ENCODE measurements around the gene GJC2.

Gene GJC2

GRCh38 chr1:228149406-228150119 is at the start of gene GJC2:
TSS of gene GJC2 (plus strand) at chr1:228149930. CDS start at chr1:228157759, 7,829 bp downstream.
- in situ Hi-C loops (cut with MboI; ENCODE audit: low sequenced_read_pairs, unreplicated experiment), result no loop called here
- DNase-seq (ENCODE audit: low spot score), result peak; percentile 33
- TF ChIP-seq, protein P1, sequence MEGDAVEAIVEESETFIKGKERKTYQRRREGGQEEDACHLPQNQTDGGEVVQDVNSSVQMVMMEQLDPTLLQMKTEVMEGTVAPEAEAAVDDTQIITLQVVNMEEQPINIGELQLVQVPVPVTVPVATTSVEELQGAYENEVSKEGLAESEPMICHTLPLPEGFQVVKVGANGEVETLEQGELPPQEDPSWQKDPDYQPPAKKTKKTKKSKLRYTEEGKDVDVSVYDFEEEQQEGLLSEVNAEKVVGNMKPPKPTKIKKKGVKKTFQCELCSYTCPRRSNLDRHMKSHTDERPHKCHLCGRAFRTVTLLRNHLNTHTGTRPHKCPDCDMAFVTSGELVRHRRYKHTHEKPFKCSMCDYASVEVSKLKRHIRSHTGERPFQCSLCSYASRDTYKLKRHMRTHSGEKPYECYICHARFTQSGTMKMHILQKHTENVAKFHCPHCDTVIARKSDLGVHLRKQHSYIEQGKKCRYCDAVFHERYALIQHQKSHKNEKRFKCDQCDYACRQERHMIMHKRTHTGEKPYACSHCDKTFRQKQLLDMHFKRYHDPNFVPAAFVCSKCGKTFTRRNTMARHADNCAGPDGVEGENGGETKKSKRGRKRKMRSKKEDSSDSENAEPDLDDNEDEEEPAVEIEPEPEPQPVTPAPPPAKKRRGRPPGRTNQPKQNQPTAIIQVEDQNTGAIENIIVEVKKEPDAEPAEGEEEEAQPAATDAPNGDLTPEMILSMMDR (IDR thresholded peaks at IDR 0.05; ENCODE audit: borderline replicate concordance, control extremely low read depth, extremely low read depth, insufficient read depth, missing control alignments), result no peak

GRCh38 chr1:228100822-228101613 is 48.7 kb upstream of the GJC2 start:
- TF ChIP-seq, protein P1 (IDR thresholded peaks at IDR 0.05; ENCODE audit: borderline replicate concordance, control extremely low read depth, extremely low read depth, insufficient read depth, missing control alignments), result no peak
- in situ Hi-C loops (cut with MboI; ENCODE audit: low sequenced_read_pairs, unreplicated experiment), result no loop called here
- DNase-seq (ENCODE audit: low spot score), result peak; percentile 24

- in situ Hi-C loops (cut with MboI; ENCODE audit: low sequenced_read_pairs, unreplicated experiment), result no loop called here
- TF ChIP-seq, protein P1 (IDR thresholded peaks at IDR 0.05; ENCODE audit: borderline replicate concordance, control extremely low read depth, extremely low read depth, insufficient read depth, missing control alignments), result no peak
- no peak for DNase-seq (ENCODE audit: low spot score)
Measured at GRCh38 chr1:228101614-228101993, 48.1 kb upstream of the GJC2 start.

GRCh38 chr1:228101994-228102790 is 47.5 kb upstream of the GJC2 start:
- in situ Hi-C loops (cut with MboI; ENCODE audit: low sequenced_read_pairs, unreplicated experiment), result no loop called here
- TF ChIP-seq, protein P1 (IDR thresholded peaks at IDR 0.05; ENCODE audit: borderline replicate concordance, control extremely low read depth, extremely low read depth, insufficient read depth, missing control alignments), result peak; percentile 43
- DNase-seq (ENCODE audit: low spot score), result peak; percentile 79

DNA sequence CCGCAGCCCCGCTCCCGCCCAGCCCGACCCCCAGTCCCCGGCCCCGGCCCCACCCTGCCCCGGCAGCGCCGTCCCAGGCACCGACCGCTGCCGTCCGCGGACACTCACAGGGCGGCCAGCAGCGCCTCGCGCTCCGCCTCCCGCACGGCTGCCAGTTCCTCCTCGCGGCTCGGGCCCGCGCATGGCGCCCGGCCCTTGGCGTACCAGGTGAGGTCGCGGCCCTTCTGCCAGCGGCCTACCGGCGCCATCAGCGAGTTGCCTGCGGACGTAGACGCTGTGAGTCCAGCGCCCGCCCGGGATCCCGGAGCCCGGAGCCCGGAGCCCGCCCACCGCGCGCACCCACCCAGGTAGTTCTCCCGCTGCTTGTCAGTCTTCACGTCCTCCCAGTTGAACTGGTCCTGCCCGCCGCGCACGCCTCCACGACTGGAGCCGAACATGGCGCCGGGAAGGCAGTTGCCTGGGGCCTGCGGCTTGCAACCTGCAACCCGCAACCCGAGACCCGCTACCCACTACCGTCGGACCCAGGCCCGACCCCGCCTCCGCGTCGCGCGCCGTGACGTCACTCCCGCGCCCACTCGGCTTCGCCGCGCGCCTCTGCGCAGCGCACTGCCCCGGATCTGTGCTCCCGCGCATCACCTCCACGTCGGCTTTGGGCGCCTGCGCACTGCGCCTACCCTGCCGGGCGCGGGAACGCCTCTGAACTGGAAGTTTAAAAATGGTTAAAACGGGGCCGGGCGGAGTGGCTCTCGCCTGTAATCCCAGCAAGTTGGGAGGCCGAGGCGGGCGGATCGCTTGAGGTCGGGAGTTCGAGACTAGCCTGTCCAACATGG is 46.7 kb upstream of the GJC2 start, which contains the start of gene C1orf35:
Gene C1orf35 (minus strand): TSS at position 535 of the 830 bp plus-strand sequence. CDS start 98 bp downstream, at position 437.
- in situ Hi-C loops (cut with MboI; ENCODE audit: low sequenced_read_pairs, unreplicated experiment), result no loop called here
- TF ChIP-seq, protein P1 (IDR thresholded peaks at IDR 0.05; ENCODE audit: borderline replicate concordance, control extremely low read depth, extremely low read depth, insufficient read depth, missing control alignments), result no peak
- peak; percentile 99 for DNase-seq (ENCODE audit: low spot score)

Measured in GM13976 (cell line).